Psoas muscle (tissue), 8 donors: ENCODE measurements around the gene IL37. TPM values are rescaled to one million over a fixed set of nuclear protein-coding genes. Genes with fewer than 3 reads are reported as not detected.

Source experiments
- ATAC-seq, 4 donors: fragments of 200-7000 bp; cut with Tn5 transposase; one replicate each; pipeline ENCODE4 v1.9.1; 2020; ENCODE audit warnings: moderate library complexity in 3 of 4, mild to moderate bottlenecking in 2 of 4
- DNase-seq, 2 donors: peaks; one replicate each; pipeline ENCODE4 v3.0.0-alpha.2; 2020
- H3K27ac ChIP-seq: fragments of 200-600 bp; one replicate; pipeline ENCODE4 v1.8.0; 2022
- H3K27me3 ChIP-seq, 3 donors: fragments of 200-600 bp in 1 of 3; one replicate each; pipeline versions ENCODE4 v1.6.1 to v1.8.0; 2013 to 2022; ENCODE audit warnings: low read length in 2 of 3, mild to moderate bottlenecking in 2 of 3, moderate library complexity in 1 of 3; ENCODE audit not compliant: insufficient read depth in 3 of 3
- H3K36me3 ChIP-seq, 2 donors: fragments of 200-600 bp in 1 of 2; one replicate each; pipeline versions ENCODE4 v1.6.1 to v1.8.0; 2013 to 2022; ENCODE audit warnings: low read depth in 1 of 2, mild to moderate bottlenecking in 1 of 2, moderate library complexity in 1 of 2; ENCODE audit not compliant: insufficient read depth in 1 of 2
- H3K4me1 ChIP-seq: fragments of 200-600 bp; one replicate; pipeline ENCODE4 v1.8.0; 2022
- H3K4me3 ChIP-seq: fragments of 200-600 bp; one replicate; pipeline ENCODE4 v1.8.0; 2022; ENCODE audit warnings: mild to moderate bottlenecking
- H3K9me3 ChIP-seq: fragments of 200-600 bp; one replicate; pipeline ENCODE4 v1.8.0; 2022
- WGBS, 3 donors: extraction: QIAGEN DNeasy Blood & Tissue Kit; methylation state at CpG; one replicate each; pipeline versions ENCODE4 v1.1.6 to v1.1.7; 2013; 5-methylcytosine and 5-hydroxymethylcytosine counted together
- intact Hi-C, 2 donors: fragments of 100-400 bp; cut with DNase I; formaldehyde crosslinking; loops; one replicate each; pipeline versions ENCODE4 v1.11.0 to v1.14.2; 2022
- polyA plus RNA-seq, 3 donors: library from polyadenylated mRNA; stranded (reverse); fragments of 200-250 nt; gene quantifications; one replicate each; pipeline ENCODE4 v1.2.3, GENCODE V29; 2013
- total RNA-seq, 4 donors: library from RNA; stranded (reverse); fragmentation: NEBNext Ultra II Directional in 2 of 4; extraction: Animal tissue kit (Norgen Biotek cat#: 25700) in 2 of 4; gene quantifications; one replicate each; pipeline versions ENCODE4 v1.2.1 to v1.2.4, GENCODE V29; 2021 to 2023
- TF ChIP-seq, protein P1 (sequence below): fragments of 200-600 bp; IDR thresholded peaks from one replicate; pipeline ENCODE4 v1.8.0; 2022; ENCODE audit warnings: antibody characterized with exemption
- donor health status: healthy with polysubstance abuse.
- donor health status: DM: no; HTN: no; CAD: no; lungs with moderate emphysema.
- donor health status: Bipolar disorder and iron deficiency.
- donor health status: healthy.
- donor health status: DM: yes; HTN: yes; CAD: no.
- donor health status: DM: no; HTN: no; CAD: no.
- donor health status: DM: no; HTN: no; CAD: no.
- donor health status: DM: yes; HTN: yes; CAD: no.

Gene IL37
- total and polyA plus RNA-seq, 7 donors, result not detected

DNA sequence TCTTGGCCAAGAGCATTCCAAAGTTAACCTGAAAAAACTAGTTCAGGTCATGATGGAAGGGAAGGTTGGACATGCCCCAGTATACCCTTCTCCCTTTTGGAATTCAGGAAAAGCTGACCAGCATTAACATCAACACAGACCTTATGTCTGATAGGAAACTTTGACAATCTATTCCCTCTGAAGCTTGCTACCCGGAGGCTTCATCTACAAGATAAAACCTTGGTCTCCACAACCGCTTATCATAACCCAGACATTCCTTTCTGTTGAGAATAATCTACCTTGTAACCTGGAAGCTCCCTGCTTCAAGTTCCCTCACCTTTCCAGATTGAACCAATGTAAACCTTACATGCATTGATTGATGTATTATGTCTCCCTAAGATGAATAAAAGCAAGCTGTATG, 24.7 kb upstream of the IL37 start:
- H3K9me3 ChIP-seq, result no peaks in the 10 kb centered on the region
- 83 to 92% (median 92%) methylated on average over 2 of the region's 2 CpGs for WGBS, 3 donors
- ATAC-seq (no peak), DNase-seq (no peak)
- peaks cover 0 to 2% (median 0%) of the 10 kb centered on the region in 3 donors for H3K27me3 ChIP-seq
- no peak overlapping the region for H3K4me3 ChIP-seq
- intact Hi-C loops, result loop anchor here in 1 of 2 donors (5.0 kb wide), 1 partner anchor 139 kb away; no protein-coding TSS in a partner anchor
- H3K4me1 ChIP-seq, result no peaks in the 10 kb centered on the region
- H3K27ac ChIP-seq, result no peak overlapping the region
- no peaks in the 10 kb centered on the region for H3K36me3 ChIP-seq
- TF ChIP-seq, protein P1, sequence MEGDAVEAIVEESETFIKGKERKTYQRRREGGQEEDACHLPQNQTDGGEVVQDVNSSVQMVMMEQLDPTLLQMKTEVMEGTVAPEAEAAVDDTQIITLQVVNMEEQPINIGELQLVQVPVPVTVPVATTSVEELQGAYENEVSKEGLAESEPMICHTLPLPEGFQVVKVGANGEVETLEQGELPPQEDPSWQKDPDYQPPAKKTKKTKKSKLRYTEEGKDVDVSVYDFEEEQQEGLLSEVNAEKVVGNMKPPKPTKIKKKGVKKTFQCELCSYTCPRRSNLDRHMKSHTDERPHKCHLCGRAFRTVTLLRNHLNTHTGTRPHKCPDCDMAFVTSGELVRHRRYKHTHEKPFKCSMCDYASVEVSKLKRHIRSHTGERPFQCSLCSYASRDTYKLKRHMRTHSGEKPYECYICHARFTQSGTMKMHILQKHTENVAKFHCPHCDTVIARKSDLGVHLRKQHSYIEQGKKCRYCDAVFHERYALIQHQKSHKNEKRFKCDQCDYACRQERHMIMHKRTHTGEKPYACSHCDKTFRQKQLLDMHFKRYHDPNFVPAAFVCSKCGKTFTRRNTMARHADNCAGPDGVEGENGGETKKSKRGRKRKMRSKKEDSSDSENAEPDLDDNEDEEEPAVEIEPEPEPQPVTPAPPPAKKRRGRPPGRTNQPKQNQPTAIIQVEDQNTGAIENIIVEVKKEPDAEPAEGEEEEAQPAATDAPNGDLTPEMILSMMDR, result no peak

GRCh38 chr2:112887964-112888749, 22.8 kb upstream of the IL37 start:
- no peaks in the 10 kb centered on the region for H3K36me3 ChIP-seq
- no peak for ATAC-seq
- no peak for DNase-seq
- H3K4me1 ChIP-seq, result no peaks in the 10 kb centered on the region
- H3K27ac ChIP-seq, result no peak overlapping the region
- peaks cover 0 to 2% (median 0%) of the 10 kb centered on the region in 3 donors for H3K27me3 ChIP-seq
- TF ChIP-seq, protein P1, result no peak
- no peaks in the 10 kb centered on the region for H3K9me3 ChIP-seq
- intact Hi-C loops, result loop anchor here in 1 of 2 donors (5.0 kb wide), 1 partner anchor 141 kb away; no protein-coding TSS in a partner anchor
- no peak overlapping the region for H3K4me3 ChIP-seq
- WGBS, 3 donors, result 64 to 86% (median 77%) methylated on average over 2 of the region's 2 CpGs

- H3K27ac ChIP-seq, result no peak overlapping the region
- H3K27me3 ChIP-seq, result peaks cover 0 to 2% (median 0%) of the 10 kb centered on the region in 3 donors
- no peak for DNase-seq
- intact Hi-C loops, result loop anchor here in 1 of 2 donors (5.0 kb wide), 1 partner anchor 143 kb away; no protein-coding TSS in a partner anchor
- no peak overlapping the region for H3K4me3 ChIP-seq
- WGBS, 3 donors, result 86 to 98% (median 94%) methylated on average over 1 of the region's 1 CpG
- no peaks in the 10 kb centered on the region for H3K36me3 ChIP-seq
- no peaks in the 10 kb centered on the region for H3K4me1 ChIP-seq
- TF ChIP-seq, protein P1, result no peak
- H3K9me3 ChIP-seq, result no peaks in the 10 kb centered on the region
- ATAC-seq, result no peak
Measured at GRCh38 chr2:112889976-112890375, 21.0 kb upstream of the IL37 start.

DNA sequence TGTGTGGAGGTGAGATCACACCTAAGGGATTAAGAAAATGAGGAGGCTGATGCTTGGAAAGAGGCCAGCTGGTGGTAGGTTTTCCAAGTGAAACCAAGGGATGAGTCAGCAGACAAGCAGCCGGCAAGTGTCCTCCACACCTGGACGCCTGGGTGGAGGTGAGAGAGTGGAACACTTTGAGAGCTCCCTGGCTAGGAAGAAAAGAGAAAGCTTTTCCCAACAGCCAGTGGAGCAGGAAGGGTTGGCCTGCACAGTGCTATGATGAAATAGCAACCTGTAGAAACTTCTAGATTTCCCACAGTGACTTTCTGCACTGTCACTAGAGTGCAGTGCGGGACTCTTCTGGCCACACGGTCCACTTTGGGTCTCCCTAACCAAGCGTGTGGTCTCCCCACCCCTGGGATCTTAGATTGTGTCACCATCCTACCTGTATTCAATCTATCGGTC, 19.6 kb upstream of the IL37 start:
- Histone ChIP-seq H3K27ac (no peak overlapping the region), H3K36me3 (no peaks in the 10 kb centered on the region), H3K9me3 (no peaks in the 10 kb centered on the region), H3K4me1 (no peaks in the 10 kb centered on the region), H3K27me3 (peaks cover 0 to 2% (median 0%) of the 10 kb centered on the region in 3 donors), H3K4me3 (no peak overlapping the region)
- 87 to 91% (median 88%) methylated on average over 6 of the region's 6 CpGs for WGBS, 3 donors
- ATAC-seq (no peak), DNase-seq (no peak)
- TF ChIP-seq, protein P1, result no peak
- intact Hi-C loops, result no loop called here
